Effector memory CD4-positive, alpha-beta T cell (primary cell): ENCODE data around the gene AHCYL1.

Source experiments
- DNase-seq, 3 donors: peaks; one replicate each; pipeline ENCODE4 v3.0.0-alpha.2; 2020
- H3K27ac ChIP-seq: 2 replicates; pipeline ENCODE4 v1.7.0; 2013; ENCODE audit warnings: mild to moderate bottlenecking, low read length, moderate library complexity; ENCODE audit not compliant: insufficient read depth, poor library complexity, severe bottlenecking
- H3K27me3 ChIP-seq: replicated peaks from 2 replicates; pipeline ENCODE4 v1.7.0; 2013; ENCODE audit warnings: mild to moderate bottlenecking, low read length; ENCODE audit not compliant: insufficient read depth, control insufficient read depth, poor library complexity, severe bottlenecking
- H3K36me3 ChIP-seq: 2 replicates; pipeline ENCODE4 v1.7.0; 2013; ENCODE audit warnings: mild to moderate bottlenecking, low read length, moderate library complexity; ENCODE audit not compliant: control insufficient read depth, insufficient read depth
- H3K4me1 ChIP-seq: 2 replicates; pipeline ENCODE4 v1.7.0; 2013; ENCODE audit warnings: low read length, mild to moderate bottlenecking; ENCODE audit not compliant: control insufficient read depth, insufficient read depth, poor library complexity, severe bottlenecking
- H3K4me3 ChIP-seq: 2 replicates; pipeline ENCODE4 v1.7.0; 2013; ENCODE audit warnings: low read length, low read depth, mild to moderate bottlenecking; ENCODE audit not compliant: insufficient read depth, poor library complexity, severe bottlenecking
- H3K9me3 ChIP-seq: 2 replicates; pipeline ENCODE4 v1.7.0; 2013; ENCODE audit warnings: mild to moderate bottlenecking, low read length, moderate library complexity; ENCODE audit not compliant: control insufficient read depth

AHCYL1 gene

DNA sequence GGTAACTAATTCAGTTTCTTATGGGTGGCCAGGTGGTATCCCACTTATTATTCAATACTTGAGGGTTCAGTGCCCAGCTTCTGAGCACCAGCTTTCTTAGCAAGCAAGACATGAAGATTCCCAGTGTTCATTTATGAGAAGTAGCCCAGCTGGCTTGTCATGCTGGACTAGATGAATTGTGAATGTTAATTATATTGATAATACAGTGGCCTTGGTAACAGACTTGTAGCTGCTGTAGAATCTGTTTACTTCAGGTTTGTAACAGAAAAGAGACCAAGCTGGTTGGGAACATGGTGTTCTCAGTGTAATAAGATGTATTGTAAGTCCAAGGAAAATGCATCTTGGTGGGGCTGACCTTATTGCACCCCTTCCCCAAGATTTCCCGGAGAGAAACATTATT is 10.1 kb downstream of the AHCYL1 start:
- no peak for DNase-seq
- no peaks in the 10 kb centered on the region for H3K4me1 ChIP-seq
- no peaks in the 10 kb centered on the region for H3K9me3 ChIP-seq
- no peak overlapping the region for H3K4me3 ChIP-seq
- H3K27me3 ChIP-seq: no peaks in the 10 kb centered on the region
- no peak overlapping the region for H3K27ac ChIP-seq
- H3K36me3 ChIP-seq: no peaks in the 10 kb centered on the region

DNA sequence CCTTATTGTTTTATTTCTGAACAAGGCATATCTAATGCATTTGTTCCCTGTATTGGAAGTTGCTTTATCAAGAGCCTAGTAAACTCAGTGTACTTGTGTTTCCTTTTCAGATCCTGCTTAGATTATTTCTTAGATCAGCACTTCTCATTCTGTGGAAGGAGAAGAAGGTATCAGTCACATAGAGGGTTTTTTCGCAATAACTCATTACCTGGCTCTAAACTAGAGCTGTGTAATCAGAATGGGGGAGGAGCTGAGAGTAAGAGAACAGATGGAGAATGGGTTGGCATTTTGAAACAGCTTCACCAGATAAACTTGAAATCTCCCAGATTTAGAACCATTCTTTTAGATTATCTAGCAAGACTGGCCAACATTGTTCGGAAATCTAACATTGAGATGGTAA is 11.0 kb downstream of the AHCYL1 start:
- no peak for DNase-seq

DNA sequence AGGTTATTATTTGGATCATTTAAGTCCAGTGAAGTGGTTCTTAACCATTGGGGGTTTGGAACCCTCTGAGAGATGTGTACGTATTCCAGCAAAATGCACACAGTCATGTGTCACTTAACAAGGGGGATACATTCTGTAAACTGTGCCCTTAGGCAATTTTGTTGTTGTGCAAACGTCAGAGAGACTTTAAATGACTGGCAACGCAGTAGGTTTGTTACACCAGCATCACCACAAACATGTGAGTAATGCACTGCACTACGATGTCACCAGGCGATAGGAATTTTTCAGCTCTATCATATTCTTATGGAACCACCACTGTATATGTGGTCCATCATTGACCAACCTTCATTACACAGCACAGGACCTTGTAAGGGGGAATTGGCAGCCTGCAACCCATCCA is 11.9 kb downstream of the AHCYL1 start:
- Histone ChIP-seq H3K36me3 (no peaks in the 10 kb centered on the region), H3K9me3 (no peaks in the 10 kb centered on the region), H3K27ac (no peak overlapping the region), H3K4me1 (no peaks in the 10 kb centered on the region), H3K4me3 (no peak overlapping the region), H3K27me3 (no peaks in the 10 kb centered on the region)
- no peak for DNase-seq

More for the DNA sequence above, 11.0 kb downstream of the AHCYL1 start:
- H3K27me3 ChIP-seq: no peaks in the 10 kb centered on the region
- no peak overlapping the region for H3K27ac ChIP-seq
- no peaks in the 10 kb centered on the region for H3K4me1 ChIP-seq
- H3K9me3 ChIP-seq: no peaks in the 10 kb centered on the region
- no peaks in the 10 kb centered on the region for H3K36me3 ChIP-seq
- no peak overlapping the region for H3K4me3 ChIP-seq

DNA sequence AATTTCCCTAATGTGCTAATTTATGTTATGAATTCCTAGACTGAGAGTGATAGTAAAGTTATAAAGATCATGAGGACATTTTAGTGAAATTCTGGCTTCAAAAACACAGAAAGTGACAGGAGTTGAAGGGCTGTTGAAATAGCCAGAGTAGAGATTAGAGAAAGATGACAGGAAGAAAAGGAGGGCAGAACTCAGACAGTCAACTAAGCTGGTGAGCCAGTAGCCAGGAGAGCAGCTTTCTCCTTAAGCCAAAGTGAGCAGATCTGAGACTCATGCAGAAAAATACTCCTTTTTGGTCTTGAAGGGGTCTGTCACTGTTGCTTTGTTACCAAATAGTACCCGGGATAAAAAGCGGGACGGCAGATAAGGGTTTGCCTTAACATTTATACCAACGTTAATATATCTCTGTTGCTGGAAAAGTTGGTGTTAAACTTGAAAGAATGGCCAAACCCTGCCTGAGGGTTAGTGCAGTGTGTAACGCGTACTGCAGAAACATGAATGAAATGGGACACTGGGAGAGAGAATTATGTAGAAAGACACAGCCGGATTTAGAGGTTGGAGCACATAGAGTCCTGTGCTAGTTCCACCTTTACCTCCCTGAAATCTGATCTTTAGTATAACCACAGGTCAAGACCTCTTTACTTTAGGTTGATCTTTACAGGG is 12.8 kb downstream of the AHCYL1 start:
- H3K4me3 ChIP-seq: no peak overlapping the region
- no peak for DNase-seq
- H3K4me1 ChIP-seq: no peaks in the 10 kb centered on the region
- no peak overlapping the region for H3K27ac ChIP-seq
- no peaks in the 10 kb centered on the region for H3K27me3 ChIP-seq
- no peaks in the 10 kb centered on the region for H3K9me3 ChIP-seq
- no peaks in the 10 kb centered on the region for H3K36me3 ChIP-seq

DNA sequence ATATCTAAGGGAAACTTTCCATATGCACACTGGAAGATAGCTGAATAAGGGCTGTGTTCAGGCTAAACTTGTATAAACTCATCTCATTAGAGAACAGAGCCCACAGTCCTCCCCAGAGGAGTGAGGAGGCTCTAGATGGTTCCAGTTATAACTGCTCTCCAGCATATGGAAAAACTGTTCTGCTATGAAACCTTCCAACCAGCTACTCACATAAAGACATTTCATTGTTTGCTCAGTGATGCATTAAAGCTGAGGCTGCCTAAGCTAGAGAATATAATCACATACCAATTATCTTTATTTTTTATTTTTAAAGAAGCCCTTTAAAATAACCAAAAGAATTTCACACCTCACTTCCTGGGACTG is 13.3 kb downstream of the AHCYL1 start:
- no peaks in the 10 kb centered on the region for H3K9me3 ChIP-seq
- no peaks in the 10 kb centered on the region for H3K27me3 ChIP-seq
- H3K4me1 ChIP-seq: no peaks in the 10 kb centered on the region
- no peaks in the 10 kb centered on the region for H3K36me3 ChIP-seq
- no peak overlapping the region for H3K4me3 ChIP-seq
- no peak for DNase-seq
- H3K27ac ChIP-seq: no peak overlapping the region

DNA sequence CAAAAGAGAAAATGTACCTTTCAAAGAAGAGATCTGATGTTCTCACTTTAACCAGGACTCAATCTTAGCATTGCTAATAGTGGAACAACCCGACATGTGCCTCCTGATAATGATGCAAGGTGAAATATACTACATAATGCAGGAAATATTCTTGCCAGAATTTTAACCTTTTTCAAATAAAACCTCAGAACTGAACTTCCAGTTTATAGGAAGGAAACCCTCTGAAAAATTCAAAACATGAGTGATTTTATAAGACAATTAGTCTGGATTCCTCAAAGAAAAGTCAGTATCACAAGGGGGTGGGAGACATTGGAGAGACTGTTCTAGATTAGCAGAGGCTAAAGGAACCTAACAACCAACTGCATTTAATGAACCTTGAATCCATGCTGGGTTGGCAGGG is 18.1 kb downstream of the AHCYL1 start:
- no peak for DNase-seq
- H3K9me3 ChIP-seq: no peaks in the 10 kb centered on the region
- no peak overlapping the region for H3K27ac ChIP-seq
- no peaks in the 10 kb centered on the region for H3K27me3 ChIP-seq
- no peak overlapping the region for H3K4me3 ChIP-seq
- H3K4me1 ChIP-seq: peaks cover 13% of the 10 kb centered on the region
- no peaks in the 10 kb centered on the region for H3K36me3 ChIP-seq

DNA sequence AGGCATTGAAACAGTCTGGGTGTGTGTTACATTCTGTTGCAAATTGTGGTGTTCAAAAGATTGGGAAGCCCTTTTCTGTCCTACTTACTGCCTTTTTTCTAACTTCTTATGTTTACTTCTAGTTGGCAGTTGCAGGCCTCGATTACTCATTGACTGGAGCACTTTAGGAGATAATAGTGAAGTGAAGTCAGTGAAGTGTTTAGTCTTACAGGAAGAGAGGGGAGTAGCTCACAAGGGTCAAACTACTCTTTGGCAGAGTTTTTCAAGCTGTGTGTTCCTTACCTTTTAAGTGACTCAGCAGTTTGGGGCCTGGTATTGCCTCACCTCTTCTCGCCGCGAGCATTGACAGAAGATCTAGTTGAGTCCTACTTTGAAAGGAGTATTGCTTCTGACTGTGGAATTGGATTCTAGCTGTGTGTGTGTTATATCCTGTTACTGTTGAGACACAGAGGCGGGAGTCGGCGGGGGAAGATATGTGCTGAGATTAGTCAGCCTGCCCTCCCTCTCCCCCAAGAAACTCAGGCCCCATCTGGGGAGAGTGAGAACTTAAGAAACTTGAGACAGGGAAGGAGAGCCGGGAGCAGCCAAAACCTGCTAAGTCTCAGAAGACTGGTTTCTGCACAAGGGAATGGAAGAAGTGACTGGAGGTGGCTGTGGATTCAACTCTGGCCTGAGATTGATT is 19.3 kb downstream of the AHCYL1 start:
- Histone ChIP-seq H3K4me1 (peaks cover 13% of the 10 kb centered on the region), H3K27me3 (no peaks in the 10 kb centered on the region), H3K4me3 (no peak overlapping the region), H3K9me3 (no peaks in the 10 kb centered on the region), H3K27ac (no peak overlapping the region), H3K36me3 (peaks cover 2% of the 10 kb centered on the region)
- DNase-seq: no peak

DNA sequence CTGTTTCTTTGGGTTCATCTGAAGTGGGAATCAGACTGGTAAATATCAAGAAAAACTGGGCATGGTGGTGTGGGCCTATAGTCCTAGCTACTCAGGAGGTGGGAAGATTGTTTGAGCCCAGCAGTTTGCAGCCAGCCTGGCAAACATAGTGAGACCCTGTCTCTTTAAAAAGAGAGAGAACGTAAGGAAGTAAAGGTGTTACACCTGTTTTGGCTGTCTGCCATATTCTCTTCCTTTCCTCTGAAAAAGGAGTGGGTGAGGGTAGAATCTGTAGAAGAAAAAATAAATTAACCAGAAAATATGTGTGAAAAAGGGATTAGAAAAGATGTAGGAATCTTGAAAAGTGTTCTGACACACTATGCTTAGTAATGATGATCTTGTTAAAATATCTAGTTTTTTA is 20.0 kb downstream of the AHCYL1 start:
- H3K4me3 ChIP-seq: no peak overlapping the region
- no peak overlapping the region for H3K27ac ChIP-seq
- H3K9me3 ChIP-seq: no peaks in the 10 kb centered on the region
- peaks cover 9% of the 10 kb centered on the region for H3K36me3 ChIP-seq
- DNase-seq: no peak
- no peaks in the 10 kb centered on the region for H3K27me3 ChIP-seq
- peaks cover 13% of the 10 kb centered on the region for H3K4me1 ChIP-seq

DNA sequence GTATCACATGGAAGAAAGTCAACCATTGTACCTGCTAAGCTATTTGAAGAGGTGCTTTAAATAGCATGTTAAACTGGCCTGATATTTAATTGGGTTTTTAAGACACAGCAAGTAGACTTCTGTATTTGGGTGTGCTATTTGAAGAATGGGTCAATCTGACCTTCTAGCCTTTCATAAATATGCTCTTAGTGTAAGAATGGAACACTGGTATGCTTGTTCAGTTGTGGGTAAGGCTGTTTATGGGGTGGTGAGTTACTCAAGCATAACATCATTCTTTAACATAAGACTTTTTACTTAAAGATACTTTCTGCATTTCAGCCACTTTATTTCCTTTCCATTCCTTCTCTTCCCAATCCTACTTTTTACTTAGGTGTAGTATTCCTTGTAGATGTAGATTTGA is 21.4 kb downstream of the AHCYL1 start:
- Histone ChIP-seq H3K4me3 (no peak overlapping the region), H3K27ac (no peak overlapping the region), H3K4me1 (peaks cover 13% of the 10 kb centered on the region), H3K27me3 (no peaks in the 10 kb centered on the region), H3K9me3 (no peaks in the 10 kb centered on the region), H3K36me3 (peaks cover 10% of the 10 kb centered on the region)
- DNase-seq: no peak

DNA sequence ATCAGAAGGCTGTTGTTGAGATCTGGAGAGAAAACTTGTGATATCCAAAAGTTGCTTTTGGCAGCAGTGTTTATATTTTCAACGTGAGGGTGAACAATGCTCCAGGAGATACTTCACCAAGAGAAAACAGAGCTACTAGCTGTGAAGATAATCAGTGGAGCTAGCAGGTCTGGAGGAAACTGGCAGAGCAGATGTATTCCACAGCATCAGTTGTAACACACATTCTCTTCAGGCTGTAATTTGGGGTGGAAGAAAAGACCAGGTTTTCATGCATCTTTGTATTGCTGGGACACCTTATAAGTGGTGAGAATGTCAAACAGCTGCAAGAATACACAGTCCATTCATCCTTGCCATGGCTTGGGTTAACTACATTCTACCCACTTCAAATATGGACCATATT is 22.0 kb downstream of the AHCYL1 start:
- Histone ChIP-seq H3K9me3 (no peaks in the 10 kb centered on the region), H3K27me3 (no peaks in the 10 kb centered on the region), H3K36me3 (peaks cover 11% of the 10 kb centered on the region), H3K4me3 (no peak overlapping the region), H3K4me1 (peaks cover 13% of the 10 kb centered on the region), H3K27ac (no peak overlapping the region)
- DNase-seq: no peak
